ENCODE measurements around the gene RNU6-7. TPM values are rescaled to one million over a fixed set of nuclear protein-coding genes. Genes with fewer than 3 reads are reported as not detected.

The RNU6-7 gene
- total and polyA plus RNA-seq, 10 of the 15 experiments (the other 5 are each of a cell fraction or from before 2014, with no cell fraction given), result not detected

DNA sequence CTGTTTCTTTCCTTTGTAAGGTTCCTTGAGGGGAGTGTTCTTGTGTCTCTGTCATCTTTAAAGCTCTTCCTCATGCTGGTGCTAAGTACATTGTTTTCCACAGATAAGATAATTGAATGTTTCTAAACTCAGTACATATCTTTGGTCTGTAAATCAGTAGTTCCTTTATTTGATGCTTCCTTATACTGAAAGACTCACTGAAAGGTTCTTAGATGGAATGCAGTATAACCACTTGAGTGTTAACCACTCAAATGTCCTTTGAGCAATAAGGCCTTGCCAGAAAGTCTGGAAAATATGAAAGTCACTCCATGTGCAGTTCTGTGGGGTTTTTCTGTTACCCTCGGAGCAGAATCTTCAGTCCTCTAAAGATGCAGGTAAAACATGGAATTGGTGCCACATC is 24.2 kb downstream of the RNU6-7 start:
- ChIA-PET CTCF (interaction anchor here (0.6 kb wide), 1 partner anchor 116 kb away, joined by 3 read pairs; no protein-coding TSS in a partner anchor), SMC1A (ENCODE audit: uncharacterized antibody, unreplicated experiment) (no interaction called here), POLR2A (no interaction called here), RAD21 (ENCODE audit: unreplicated experiment) (no interaction called here)
- H4K20me1 ChIP-seq (ENCODE audit: control insufficient read depth, insufficient read depth), result no peaks in the 10 kb centered on the region
- DNase-seq (ENCODE audit: low read depth, low spot score) (no peak), ATAC-seq (no peak), FAIRE-seq (no peak)
- no peaks in the 10 kb centered on the region; a peak in 1 of 4 replicates for H3K27me3 ChIP-seq (replicated peaks in 1 of 2; ENCODE audit: control insufficient read depth in 2 of 2, insufficient read depth in 2 of 2, low read length in 1 of 2)
- intact Hi-C loops (cut with micrococcal nuclease; ENCODE audit: unreplicated experiment) (no loop called here), in situ Hi-C loops (cut with MboI) (no loop called here)
- H3K79me2 ChIP-seq (ENCODE audit: control insufficient read depth, insufficient read depth, low read length), result no peaks in the 10 kb centered on the region
- WGBS (ENCODE audit: insufficient coverage, insufficient replicate concordance, low lambda C conversion rate, missing lambda C conversion rate), result 38% methylated on average over 1 of the region's 1 CpG
- H2AFZ ChIP-seq (ENCODE audit: control insufficient read depth, low read depth, low read length), result no peak overlapping the region
- H3K4me1 ChIP-seq (ENCODE audit: control insufficient read depth, insufficient read depth, low read length), result no peaks in the 10 kb centered on the region
- H3K4me2 ChIP-seq (ENCODE audit: control insufficient read depth, insufficient read depth), result no peak overlapping the region
- H3K9me3 ChIP-seq (replicated peaks; ENCODE audit: control insufficient read depth, insufficient read depth, low read length), result no peaks in the 10 kb centered on the region
- no peak overlapping the region for H3K4me3 ChIP-seq
- TF ChIP-seq TCF7 (IDR thresholded peaks at IDR 0.05; ENCODE audit: borderline replicate concordance) (no peak), SPI1 (IDR thresholded peaks at IDR 0.05; ENCODE audit: borderline replicate concordance, insufficient read depth, low read depth, low read length) (no peak), BRCA1 (IDR thresholded peaks at IDR 0.05; ENCODE audit: low read depth, low read length) (no peak), PML (IDR thresholded peaks at IDR 0.05; ENCODE audit: low read length) (no peak), ZNF217 (IDR thresholded peaks at IDR 0.05) (no peak), HDAC2 (IDR thresholded peaks at IDR 0.05) (no peak), FOS (IDR thresholded peaks at IDR 0.05; ENCODE audit: borderline replicate concordance, extremely low read depth, insufficient read length) (no peak), DPF2 (IDR thresholded peaks at IDR 0.05) (no peak), MEF2A (IDR thresholded peaks at IDR 0.05; ENCODE audit: insufficient read depth, low read depth, low read length) (no peak)
- TF ChIP-seq, protein P1, sequence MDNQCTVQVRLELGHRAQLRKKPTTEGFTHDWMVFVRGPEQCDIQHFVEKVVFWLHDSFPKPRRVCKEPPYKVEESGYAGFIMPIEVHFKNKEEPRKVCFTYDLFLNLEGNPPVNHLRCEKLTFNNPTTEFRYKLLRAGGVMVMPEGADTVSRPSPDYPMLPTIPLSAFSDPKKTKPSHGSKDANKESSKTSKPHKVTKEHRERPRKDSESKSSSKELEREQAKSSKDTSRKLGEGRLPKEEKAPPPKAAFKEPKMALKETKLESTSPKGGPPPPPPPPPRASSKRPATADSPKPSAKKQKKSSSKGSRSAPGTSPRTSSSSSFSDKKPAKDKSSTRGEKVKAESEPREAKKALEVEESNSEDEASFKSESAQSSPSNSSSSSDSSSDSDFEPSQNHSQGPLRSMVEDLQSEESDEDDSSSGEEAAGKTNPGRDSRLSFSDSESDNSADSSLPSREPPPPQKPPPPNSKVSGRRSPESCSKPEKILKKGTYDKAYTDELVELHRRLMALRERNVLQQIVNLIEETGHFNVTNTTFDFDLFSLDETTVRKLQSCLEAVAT (IDR thresholded peaks at IDR 0.05), result no peak
- TF ChIP-seq, protein P2, sequence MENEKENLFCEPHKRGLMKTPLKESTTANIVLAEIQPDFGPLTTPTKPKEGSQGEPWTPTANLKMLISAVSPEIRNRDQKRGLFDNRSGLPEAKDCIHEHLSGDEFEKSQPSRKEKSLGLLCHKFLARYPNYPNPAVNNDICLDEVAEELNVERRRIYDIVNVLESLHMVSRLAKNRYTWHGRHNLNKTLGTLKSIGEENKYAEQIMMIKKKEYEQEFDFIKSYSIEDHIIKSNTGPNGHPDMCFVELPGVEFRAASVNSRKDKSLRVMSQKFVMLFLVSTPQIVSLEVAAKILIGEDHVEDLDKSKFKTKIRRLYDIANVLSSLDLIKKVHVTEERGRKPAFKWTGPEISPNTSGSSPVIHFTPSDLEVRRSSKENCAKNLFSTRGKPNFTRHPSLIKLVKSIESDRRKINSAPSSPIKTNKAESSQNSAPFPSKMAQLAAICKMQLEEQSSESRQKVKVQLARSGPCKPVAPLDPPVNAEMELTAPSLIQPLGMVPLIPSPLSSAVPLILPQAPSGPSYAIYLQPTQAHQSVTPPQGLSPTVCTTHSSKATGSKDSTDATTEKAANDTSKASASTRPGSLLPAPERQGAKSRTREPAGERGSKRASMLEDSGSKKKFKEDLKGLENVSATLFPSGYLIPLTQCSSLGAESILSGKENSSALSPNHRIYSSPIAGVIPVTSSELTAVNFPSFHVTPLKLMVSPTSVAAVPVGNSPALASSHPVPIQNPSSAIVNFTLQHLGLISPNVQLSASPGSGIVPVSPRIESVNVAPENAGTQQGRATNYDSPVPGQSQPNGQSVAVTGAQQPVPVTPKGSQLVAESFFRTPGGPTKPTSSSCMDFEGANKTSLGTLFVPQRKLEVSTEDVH (IDR thresholded peaks at IDR 0.05; ENCODE audit: low read depth, partially characterized antibody), result no peak
- H3K27ac ChIP-seq (ENCODE audit: control insufficient read depth, insufficient read depth), result no peak overlapping the region
- no TSS peak for BruUV-seq (replicated peaks)
- no peaks in the 10 kb centered on the region for H3K36me3 ChIP-seq (ENCODE audit: control insufficient read depth in 2 of 2, insufficient read depth in 2 of 2, low read length in 1 of 2)
- no peak overlapping the region for H3K9ac ChIP-seq (ENCODE audit: control insufficient read depth, insufficient read depth, low read length)

Data from GM12878 (cell line).